ENCODE data around the gene SOX5. TPM values are rescaled to one million over a fixed set of nuclear protein-coding genes. Genes with fewer than 3 reads are reported as not detected.

SOX5 gene
- total RNA-seq, 2 experiments from 2014 or later, result 0.88 to 1.1 TPM

- H3K4me3 Mint-ChIP-seq, result no peak overlapping the region
- intact Hi-C loops (cut with DNase I, micrococcal nuclease), result no loop called here
- ChIA-PET CTCF (no interaction called here), POLR2A (no interaction called here)
- no peaks in the 10 kb centered on the region for H3K9me3 Mint-ChIP-seq (ENCODE audit: low read depth)
- no peaks in the 10 kb centered on the region for H3K4me1 Mint-ChIP-seq
- DNase-seq (no peak), ATAC-seq (no peak)
- H3K27me3 Mint-ChIP-seq, result no peaks in the 10 kb centered on the region
- no peak overlapping the region for H3K27ac Mint-ChIP-seq
- H3K36me3 Mint-ChIP-seq (ENCODE audit: low read depth), result no peaks in the 10 kb centered on the region
Measured at GRCh38 chr12:23669691-23670090, 279.8 kb downstream of the SOX5 start.

- Mint-ChIP-seq H3K27ac (no peak overlapping the region), H3K4me3 (no peak overlapping the region), H3K27me3 (no peaks in the 10 kb centered on the region), H3K9me3 (ENCODE audit: low read depth) (no peaks in the 10 kb centered on the region), H3K36me3 (ENCODE audit: low read depth) (no peaks in the 10 kb centered on the region), H3K4me1 (no peaks in the 10 kb centered on the region)
- ATAC-seq, result no peak
- ChIA-PET POLR2A (no interaction called here), CTCF (interaction anchor here (0.8 to 0.9 kb wide), 2 partner anchors 91 to 308 kb away, joined by 3 read pairs; no protein-coding TSS in a partner anchor)
- intact Hi-C loops (cut with DNase I, micrococcal nuclease), result no loop called here
- DNase-seq, result no peak
Measured at GRCh38 chr12:23666866-23667265, 282.6 kb downstream of the SOX5 start.

GRCh38 chr12:23662966-23663365 lies 286.5 kb downstream of the SOX5 start:
- CTCF ChIA-PET, result interaction anchor here (0.6 kb wide), 1 partner anchor 31 kb away, joined by 3 read pairs; no protein-coding TSS in a partner anchor
- Mint-ChIP-seq H3K4me1 (no peaks in the 10 kb centered on the region), H3K27ac (no peak overlapping the region), H3K27me3 (no peaks in the 10 kb centered on the region), H3K4me3 (no peak overlapping the region), H3K36me3 (ENCODE audit: low read depth) (no peaks in the 10 kb centered on the region), H3K9me3 (ENCODE audit: low read depth) (no peaks in the 10 kb centered on the region)
- intact Hi-C loops (cut with DNase I, micrococcal nuclease), result no loop called here
- no peak for ATAC-seq
- DNase-seq, result no peak
- POLR2A ChIA-PET, result no interaction called here

- no peak for ATAC-seq
- H3K27ac Mint-ChIP-seq, result no peak overlapping the region
- no peak for DNase-seq
- ChIA-PET CTCF (no interaction called here), POLR2A (no interaction called here)
- H3K4me1 Mint-ChIP-seq, result no peaks in the 10 kb centered on the region
- intact Hi-C loops (cut with DNase I, micrococcal nuclease), result no loop called here
- no peaks in the 10 kb centered on the region for H3K36me3 Mint-ChIP-seq (ENCODE audit: low read depth)
- no peaks in the 10 kb centered on the region for H3K27me3 Mint-ChIP-seq
- H3K4me3 Mint-ChIP-seq, result no peak overlapping the region
- no peaks in the 10 kb centered on the region for H3K9me3 Mint-ChIP-seq (ENCODE audit: low read depth)
Measured at GRCh38 chr12:23659131-23659530, 290.3 kb downstream of the SOX5 start.

- ATAC-seq, result no peak
- intact Hi-C loops (cut with DNase I, micrococcal nuclease), result no loop called here
- ChIA-PET CTCF (interaction anchor here (1.5 kb wide), 1 partner anchor 36 kb away, joined by 3 read pairs; no protein-coding TSS in a partner anchor), POLR2A (no interaction called here)
- Mint-ChIP-seq H3K36me3 (ENCODE audit: low read depth) (no peaks in the 10 kb centered on the region), H3K4me1 (no peaks in the 10 kb centered on the region), H3K9me3 (ENCODE audit: low read depth) (peaks cover under 1% of the 10 kb centered on the region), H3K4me3 (no peak overlapping the region), H3K27ac (no peak overlapping the region), H3K27me3 (no peaks in the 10 kb centered on the region)
- DNase-seq, result no peak
Measured at GRCh38 chr12:23657598-23657997, 291.9 kb downstream of the SOX5 start.

- H3K27ac Mint-ChIP-seq, result no peak overlapping the region
- intact Hi-C loops (cut with DNase I, micrococcal nuclease), result no loop called here
- H3K4me3 Mint-ChIP-seq, result no peak overlapping the region
- DNase-seq (no peak), ATAC-seq (no peak)
- ChIA-PET CTCF (no interaction called here), POLR2A (no interaction called here)
- no peaks in the 10 kb centered on the region for H3K4me1 Mint-ChIP-seq
- H3K36me3 Mint-ChIP-seq (ENCODE audit: low read depth), result no peaks in the 10 kb centered on the region
- H3K27me3 Mint-ChIP-seq, result no peaks in the 10 kb centered on the region
- H3K9me3 Mint-ChIP-seq (ENCODE audit: low read depth), result peaks cover 7% of the 10 kb centered on the region
Measured at GRCh38 chr12:23655884-23656283, 293.6 kb downstream of the SOX5 start.

GRCh38 chr12:23655112-23655511 lies 294.4 kb downstream of the SOX5 start:
- CTCF ChIA-PET, result no interaction called here
- ATAC-seq (no peak), DNase-seq (no peak)
- POLR2A ChIA-PET, result no interaction called here
- H3K9me3 Mint-ChIP-seq (ENCODE audit: low read depth), result peaks cover 10% of the 10 kb centered on the region
- no peaks in the 10 kb centered on the region for H3K27me3 Mint-ChIP-seq
- H3K36me3 Mint-ChIP-seq (ENCODE audit: low read depth), result no peaks in the 10 kb centered on the region
- intact Hi-C loops (cut with DNase I, micrococcal nuclease), result no loop called here
- no peak overlapping the region for H3K4me3 Mint-ChIP-seq
- H3K4me1 Mint-ChIP-seq, result no peaks in the 10 kb centered on the region
- H3K27ac Mint-ChIP-seq, result no peak overlapping the region

GRCh38 chr12:23648546-23648945 lies 300.9 kb downstream of the SOX5 start:
- no peaks in the 10 kb centered on the region for H3K36me3 Mint-ChIP-seq (ENCODE audit: low read depth)
- POLR2A ChIA-PET, result no interaction called here
- H3K27ac Mint-ChIP-seq, result no peak overlapping the region
- H3K4me3 Mint-ChIP-seq, result no peak overlapping the region
- H3K27me3 Mint-ChIP-seq, result no peaks in the 10 kb centered on the region
- peaks cover 18% of the 10 kb centered on the region for H3K9me3 Mint-ChIP-seq (ENCODE audit: low read depth)
- CTCF ChIA-PET, result interaction anchor here (0.6 kb wide), 2 partner anchors 39 to 432 kb away, joined by 3 read pairs; no protein-coding TSS in a partner anchor
- DNase-seq (no peak), ATAC-seq (no peak)
- intact Hi-C loops (cut with DNase I, micrococcal nuclease), result no loop called here
- H3K4me1 Mint-ChIP-seq, result no peaks in the 10 kb centered on the region

GRCh38 chr12:23640754-23641153 lies 308.7 kb downstream of the SOX5 start:
- H3K4me3 Mint-ChIP-seq, result no peak overlapping the region
- no peak for DNase-seq
- H3K27me3 Mint-ChIP-seq, result no peaks in the 10 kb centered on the region
- H3K27ac Mint-ChIP-seq, result no peak overlapping the region
- no peaks in the 10 kb centered on the region for H3K4me1 Mint-ChIP-seq
- ATAC-seq, result no peak
- no peaks in the 10 kb centered on the region for H3K36me3 Mint-ChIP-seq (ENCODE audit: low read depth)
- CTCF ChIA-PET, result no interaction called here
- peaks cover 10% of the 10 kb centered on the region for H3K9me3 Mint-ChIP-seq (ENCODE audit: low read depth)
- POLR2A ChIA-PET, result no interaction called here
- intact Hi-C loops (cut with DNase I, micrococcal nuclease), result no loop called here

- no peak for ATAC-seq
- no peaks in the 10 kb centered on the region for H3K27me3 Mint-ChIP-seq
- ChIA-PET POLR2A (no interaction called here), CTCF (no interaction called here)
- no peak overlapping the region for H3K4me3 Mint-ChIP-seq
- peaks cover 3% of the 10 kb centered on the region for H3K9me3 Mint-ChIP-seq (ENCODE audit: low read depth)
- H3K27ac Mint-ChIP-seq, result no peak overlapping the region
- H3K4me1 Mint-ChIP-seq, result no peaks in the 10 kb centered on the region
- no peak for DNase-seq
- H3K36me3 Mint-ChIP-seq (ENCODE audit: low read depth), result no peaks in the 10 kb centered on the region
- intact Hi-C loops (cut with DNase I, micrococcal nuclease), result no loop called here
Measured at GRCh38 chr12:23634344-23634743, 315.1 kb downstream of the SOX5 start.

GRCh38 chr12:23631786-23632377 lies 317.6 kb downstream of the SOX5 start:
- no peak overlapping the region for H3K27ac Mint-ChIP-seq
- intact Hi-C loops (cut with DNase I, micrococcal nuclease), result no loop called here
- no peaks in the 10 kb centered on the region for H3K36me3 Mint-ChIP-seq (ENCODE audit: low read depth)
- no peaks in the 10 kb centered on the region for H3K27me3 Mint-ChIP-seq
- H3K9me3 Mint-ChIP-seq (ENCODE audit: low read depth), result peaks cover 3% of the 10 kb centered on the region
- no peaks in the 10 kb centered on the region for H3K4me1 Mint-ChIP-seq
- no peak overlapping the region for H3K4me3 Mint-ChIP-seq
- no peak for DNase-seq
- CTCF ChIA-PET, result no interaction called here
- POLR2A ChIA-PET, result no interaction called here
- no peak for ATAC-seq

- ChIA-PET CTCF (no interaction called here), POLR2A (no interaction called here)
- intact Hi-C loops (cut with DNase I, micrococcal nuclease), result no loop called here
- Mint-ChIP-seq H3K27ac (no peak overlapping the region), H3K4me3 (no peak overlapping the region), H3K9me3 (ENCODE audit: low read depth) (no peaks in the 10 kb centered on the region), H3K27me3 (no peaks in the 10 kb centered on the region), H3K36me3 (ENCODE audit: low read depth) (no peaks in the 10 kb centered on the region), H3K4me1 (no peaks in the 10 kb centered on the region)
- DNase-seq, result no peak
- no peak for ATAC-seq
Measured at GRCh38 chr12:23630524-23630923, 318.9 kb downstream of the SOX5 start.

- ATAC-seq (no peak), DNase-seq (no peak)
- no peaks in the 10 kb centered on the region for H3K27me3 Mint-ChIP-seq
- POLR2A ChIA-PET, result no interaction called here
- no peaks in the 10 kb centered on the region for H3K4me1 Mint-ChIP-seq
- CTCF ChIA-PET, result no interaction called here
- H3K9me3 Mint-ChIP-seq (ENCODE audit: low read depth), result peaks cover 2% of the 10 kb centered on the region
- H3K36me3 Mint-ChIP-seq (ENCODE audit: low read depth), result no peaks in the 10 kb centered on the region
- no peak overlapping the region for H3K27ac Mint-ChIP-seq
- intact Hi-C loops (cut with DNase I, micrococcal nuclease), result no loop called here
- H3K4me3 Mint-ChIP-seq, result no peak overlapping the region
Measured at GRCh38 chr12:23628806-23629205, 320.7 kb downstream of the SOX5 start.

Data from activated CD4-positive, alpha-beta T cell treated with anti-CD3 and anti-CD28 coated beads for 36 hours (primary cell).